GM20431 (cell line): ENCODE measurements around the gene VAV1.
"Not testable (repeated sequence)": the region's sequence is repeated elsewhere in the genome, so short reads cannot be mapped to it uniquely, and the experiment has no call there.

Experiments
- in situ Hi-C: fragments of 300-500 bp; cut with MseI, MboI; formaldehyde crosslinking; loops from one replicate; pipeline ENCODE4 v1.15.0; 2020; ENCODE audit warnings: low sequenced_read_pairs; ENCODE audit not compliant: unreplicated experiment

VAV1 gene

DNA sequence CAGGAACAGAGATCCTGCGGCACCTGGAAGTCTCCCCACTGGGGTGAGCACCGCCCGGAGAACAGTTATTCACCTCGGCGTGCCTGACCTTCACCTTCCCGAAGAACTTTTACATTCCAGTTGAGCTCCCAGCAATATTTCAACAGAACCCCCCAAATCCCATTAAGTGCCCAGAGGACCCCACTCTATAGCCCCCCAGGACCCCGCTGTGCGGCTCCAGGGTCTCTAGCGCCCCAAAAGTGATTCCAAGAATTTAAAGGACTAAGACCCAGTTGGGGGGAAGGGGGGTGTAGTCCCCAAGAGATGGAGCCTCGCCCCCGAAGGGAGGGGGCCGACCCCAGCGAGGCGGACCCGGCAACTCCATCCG, 35.6 kb upstream of the VAV1 start:
- in situ Hi-C loops = no loop called here

GRCh38 chr19:6737284-6737872, 35.1 kb upstream of the VAV1 start, which contains the start of gene GPR108:
TSS of gene GPR108 (minus strand) at chr19:6737580. CDS start at chr19:6737576, 4 bp downstream.
- in situ Hi-C loops = no loop called here

DNA sequence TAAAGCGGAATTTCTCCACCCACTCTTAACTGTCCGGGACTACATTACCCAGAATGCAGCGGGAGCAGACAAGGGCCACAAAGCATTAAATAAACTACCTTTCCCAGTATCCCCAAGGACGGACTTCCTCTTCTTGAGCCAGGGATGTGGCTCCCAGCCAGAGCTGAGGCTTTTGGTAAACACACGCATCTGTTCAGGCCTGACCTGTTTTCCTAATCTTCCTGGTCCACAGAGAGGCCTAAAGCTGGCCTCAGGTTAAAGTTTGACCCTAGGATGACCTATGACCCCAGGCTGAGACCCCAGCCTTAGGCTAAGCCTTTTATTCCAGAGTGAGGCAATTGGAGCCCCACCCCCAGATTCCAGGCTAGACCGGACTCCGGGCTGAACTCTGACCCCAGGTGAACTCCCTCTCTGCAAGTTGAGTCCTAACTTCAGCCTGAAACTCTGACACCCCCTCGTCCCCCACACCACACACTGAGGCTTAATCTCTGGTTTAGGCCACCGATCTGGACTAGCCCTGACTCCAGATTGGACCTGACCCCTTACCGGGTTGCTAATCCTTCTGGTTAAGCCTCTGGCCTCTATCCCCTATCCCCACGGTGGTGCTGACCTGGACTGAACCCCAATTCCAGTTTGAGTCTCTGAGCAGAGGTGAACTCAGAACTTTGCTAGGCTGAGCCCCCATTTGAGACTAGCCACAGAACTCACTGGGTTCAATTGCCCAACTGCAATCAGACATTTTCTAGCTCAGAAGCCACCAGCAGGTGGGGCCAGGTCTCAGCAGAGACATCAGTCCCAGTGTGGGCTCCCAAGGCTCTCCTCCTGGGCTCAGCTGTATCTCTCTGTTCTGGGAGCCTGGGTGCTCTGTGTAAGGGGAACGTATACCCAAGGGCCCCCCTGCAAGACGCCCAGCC, 34.4 kb upstream of the VAV1 start:
- in situ Hi-C loops = no loop called here

DNA sequence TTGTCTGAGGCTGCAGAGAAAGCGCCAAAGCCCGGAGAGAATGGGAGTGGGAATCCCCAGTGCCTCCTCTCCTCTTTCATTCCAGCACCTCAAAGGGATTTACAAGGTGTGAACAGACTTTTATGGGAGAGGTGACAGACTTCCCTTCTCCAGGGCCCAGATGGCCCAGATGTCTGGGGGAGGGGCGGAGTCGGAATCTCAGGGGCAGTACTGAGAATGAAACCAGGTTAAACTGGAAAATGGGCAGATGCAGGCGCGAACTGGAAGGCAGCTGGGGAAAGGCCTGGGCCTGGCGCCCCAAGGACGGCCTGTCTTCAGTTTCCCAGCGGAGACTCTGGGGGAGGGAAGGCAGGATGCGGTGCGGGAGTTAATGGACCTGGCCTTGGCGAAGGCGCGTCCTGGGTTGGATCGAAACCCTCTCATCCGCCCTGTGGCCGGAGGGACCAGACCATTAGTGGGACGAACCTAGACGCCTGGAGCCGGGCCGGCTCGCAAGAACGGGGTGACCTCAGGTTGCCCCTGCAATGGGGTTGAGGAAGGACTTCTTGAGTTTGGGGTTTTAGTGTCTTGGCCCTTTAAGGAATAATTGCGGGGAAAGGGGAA, 33.6 kb upstream of the VAV1 start:
- in situ Hi-C loops = no loop called here

- in situ Hi-C loops = no loop called here
Observed at GRCh38 chr19:6739390-6739882, 33.1 kb upstream of the VAV1 start, which contains the start of gene TRIP10. TSS of gene TRIP10 (plus strand) at chr19:6739680. CDS start at chr19:6739762, 82 bp downstream.

GRCh38 chr19:6739883-6740588, 32.5 kb upstream of the VAV1 start:
- in situ Hi-C loops = no loop called here

- in situ Hi-C loops = no loop called here
Observed at GRCh38 chr19:6740589-6741343, 31.7 kb upstream of the VAV1 start.

- in situ Hi-C loops = no loop called here
Observed at GRCh38 chr19:6743066-6743465, 29.4 kb upstream of the VAV1 start.

- in situ Hi-C loops = no loop called here
Observed at GRCh38 chr19:6743714-6744380, 28.7 kb upstream of the VAV1 start.

DNA sequence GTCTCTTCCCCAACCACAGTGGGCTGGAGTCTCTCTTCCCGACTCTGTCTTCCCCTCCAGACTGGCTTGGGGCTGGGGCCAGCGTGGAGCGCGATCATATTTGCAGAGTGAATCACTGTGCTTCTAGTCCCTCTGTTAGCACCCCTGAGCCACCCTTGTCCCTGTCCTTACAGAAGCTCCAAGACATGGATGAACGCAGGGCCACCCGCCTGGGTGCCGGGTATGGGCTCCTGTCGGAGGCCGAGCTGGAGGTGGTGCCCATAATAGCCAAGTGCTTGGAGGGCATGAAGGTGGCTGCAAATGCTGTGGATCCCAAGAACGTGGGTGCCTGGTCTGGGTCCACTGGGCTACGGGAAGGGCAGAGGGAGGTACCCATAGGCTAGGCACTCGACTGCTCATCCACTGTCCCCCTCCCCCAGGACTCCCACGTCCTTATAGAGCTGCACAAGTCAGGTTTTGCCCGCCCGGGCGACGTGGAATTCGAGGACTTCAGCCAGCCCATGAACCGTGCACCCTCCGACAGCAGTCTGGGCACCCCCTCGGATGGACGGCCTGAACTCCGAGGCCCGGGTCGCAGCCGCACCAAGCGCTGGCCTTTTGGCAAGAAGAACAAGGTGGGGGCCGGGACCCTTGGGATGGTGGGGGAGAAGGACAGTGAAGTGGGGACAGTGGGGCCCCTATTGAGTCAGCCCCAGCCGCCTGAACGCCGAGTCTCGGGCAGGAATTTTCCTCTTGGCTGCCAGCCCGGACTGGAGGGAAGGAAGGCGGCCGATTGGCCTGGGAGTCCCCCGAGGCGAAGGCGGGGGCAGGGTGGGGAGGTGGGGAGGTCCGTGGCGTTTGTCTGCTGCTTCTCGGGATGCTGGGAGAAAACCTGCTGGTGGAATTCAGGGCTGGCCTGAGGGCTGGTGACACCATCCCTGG, 27.9 kb upstream of the VAV1 start:
- in situ Hi-C loops = no loop called here

DNA sequence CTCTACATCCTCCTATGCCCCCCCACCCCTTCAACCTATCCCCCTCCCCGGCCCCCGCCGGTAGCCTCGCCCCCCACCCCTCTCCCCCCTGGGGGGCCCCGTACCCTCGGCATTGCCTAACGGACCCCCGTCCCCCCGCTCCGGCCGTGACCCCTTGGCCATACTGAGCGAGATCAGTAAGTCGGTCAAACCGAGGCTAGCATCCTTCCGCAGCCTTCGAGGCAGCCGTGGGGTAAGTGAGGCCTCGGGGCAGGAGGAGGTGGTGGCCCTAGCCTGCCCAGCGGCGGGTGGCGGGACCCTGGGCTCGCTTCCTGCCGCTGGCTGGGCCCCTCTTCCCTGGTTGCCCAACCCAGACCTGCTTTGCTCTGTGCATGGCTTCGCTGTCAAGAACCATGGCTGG, 26.5 kb upstream of the VAV1 start:
- in situ Hi-C loops = no loop called here

- in situ Hi-C loops = not testable (repeated sequence)
Observed at GRCh38 chr19:6748543-6748942, 24.0 kb upstream of the VAV1 start.

- in situ Hi-C loops = no loop called here
Observed at GRCh38 chr19:6750062-6750461, 22.4 kb upstream of the VAV1 start.

- in situ Hi-C loops = no loop called here
Observed at GRCh38 chr19:6751189-6751588, 21.3 kb upstream of the VAV1 start.

DNA sequence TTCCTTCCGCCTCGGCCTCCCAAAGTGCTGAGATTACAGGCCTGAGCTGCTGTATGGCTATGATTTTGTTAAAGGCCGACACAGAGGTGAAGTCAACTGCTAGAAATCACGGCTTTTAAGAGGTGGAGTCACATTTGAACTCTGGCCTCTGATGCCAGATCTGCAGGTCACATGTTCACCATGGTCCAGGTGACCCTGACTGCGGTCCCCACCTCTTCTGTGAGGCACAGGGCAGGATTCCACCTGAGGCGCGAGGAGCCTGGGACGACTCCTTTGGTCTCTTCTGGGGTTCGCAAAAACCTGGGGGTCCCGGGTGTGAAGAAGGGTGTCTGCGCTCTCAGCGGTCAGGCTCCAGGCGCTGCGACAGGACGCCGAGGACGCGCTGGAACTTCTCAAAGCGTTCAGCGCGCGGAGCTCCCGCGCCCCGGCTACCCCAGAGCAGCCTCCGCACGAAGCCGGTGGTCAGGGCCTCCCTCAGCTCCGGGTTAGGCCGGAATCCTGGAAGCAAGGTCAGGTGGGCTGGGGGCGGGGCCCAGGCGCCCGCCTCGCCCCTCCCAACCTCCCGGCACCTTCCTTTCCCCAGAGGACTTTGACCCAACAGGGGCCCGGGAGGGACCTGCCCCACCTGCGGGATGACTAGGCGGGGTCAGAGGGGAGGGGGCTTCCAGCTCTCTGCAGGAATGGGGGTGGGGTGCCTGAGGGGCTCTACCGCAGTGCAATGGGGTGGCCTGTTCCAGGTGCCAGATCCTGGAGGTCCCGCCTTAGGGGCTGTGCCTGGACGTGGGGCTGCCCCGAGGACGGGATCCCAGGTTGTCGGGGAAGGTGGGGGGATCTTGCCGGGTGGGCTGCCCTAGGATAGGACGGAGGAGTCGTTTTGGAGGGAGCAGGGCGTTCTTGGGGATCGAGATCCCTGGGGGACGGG, 20.0 kb upstream of the VAV1 start:
- in situ Hi-C loops = no loop called here

GRCh38 chr19:6753178-6754031, 19.1 kb upstream of the VAV1 start:
- in situ Hi-C loops = no loop called here
